CD4-positive, alpha-beta T cell treated with Interleukin-4 for 1 hour (primary cell): ENCODE data around the gene RAB29.

Experiments
- DNase-seq, 2 donors: peaks; one replicate each; pipeline ENCODE4 v3.0.0-alpha.2; 2020 to 2022

Gene RAB29

DNA sequence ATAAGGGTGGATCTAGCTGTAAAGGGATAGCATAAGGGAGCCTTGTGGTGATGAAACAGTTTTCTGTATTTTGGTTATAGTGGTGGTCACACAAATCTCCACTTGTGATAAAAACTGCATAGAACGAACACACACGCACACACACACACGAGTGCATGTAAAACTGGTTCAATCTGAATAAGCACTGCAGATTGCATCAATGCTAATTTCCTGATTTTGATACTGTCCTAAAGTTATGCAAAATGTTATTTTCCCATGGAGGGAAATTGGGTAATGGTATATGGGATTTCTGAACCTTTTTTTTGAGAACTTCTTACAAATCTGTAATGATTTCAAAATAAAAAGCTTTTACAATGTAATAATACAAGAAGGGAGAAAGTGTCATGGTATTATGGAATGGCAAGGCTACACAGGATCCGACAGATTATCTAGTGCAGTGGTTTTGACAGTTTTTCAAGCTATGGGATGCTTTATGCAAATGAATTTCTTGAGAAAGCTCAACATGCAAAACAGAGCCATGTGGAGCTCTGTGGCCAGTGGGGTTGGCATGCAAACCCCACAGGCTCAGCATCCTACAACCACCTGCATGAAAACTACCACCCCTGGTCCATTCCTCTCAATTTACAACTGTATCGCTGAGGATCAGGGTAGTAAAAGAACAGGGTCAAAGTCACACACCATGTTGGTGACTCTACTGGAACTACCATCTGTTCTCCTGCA lies 18.9 kb upstream of the RAB29 start:
- no peak for DNase-seq

DNA sequence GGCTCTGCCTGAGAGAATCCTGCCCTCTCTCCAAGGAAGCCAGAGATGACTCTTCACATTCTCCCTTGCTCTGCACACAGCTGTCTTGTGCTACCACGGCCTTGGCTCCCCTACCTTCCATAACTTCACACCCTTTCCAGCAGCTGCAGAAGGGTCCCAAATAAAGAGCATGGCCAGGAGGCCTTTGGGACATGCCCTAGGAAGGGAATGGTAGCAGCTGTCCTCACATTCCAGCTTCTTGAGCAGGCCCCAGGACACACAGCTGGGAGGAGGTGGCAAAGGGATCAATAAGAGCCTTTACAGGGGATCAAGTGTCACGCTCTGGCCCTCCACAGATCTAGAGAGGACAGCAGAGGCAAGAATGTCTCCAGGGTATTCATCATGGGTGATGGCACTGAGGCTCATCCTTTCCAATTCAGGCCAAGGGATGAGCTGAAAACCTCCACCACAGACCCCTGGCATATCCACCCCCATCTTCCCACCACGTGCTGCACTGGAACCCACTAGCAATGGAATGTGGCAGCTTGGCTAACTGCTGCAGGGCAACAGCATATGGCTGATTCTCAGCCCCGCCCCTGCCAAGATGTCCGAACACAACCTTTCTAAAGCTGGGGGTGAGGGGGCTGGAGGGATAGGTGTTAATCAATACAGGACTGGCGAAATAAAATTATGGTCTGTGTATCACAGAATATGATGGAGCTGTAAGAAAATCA lies 17.8 kb upstream of the RAB29 start:
- DNase-seq, result no peak

DNA sequence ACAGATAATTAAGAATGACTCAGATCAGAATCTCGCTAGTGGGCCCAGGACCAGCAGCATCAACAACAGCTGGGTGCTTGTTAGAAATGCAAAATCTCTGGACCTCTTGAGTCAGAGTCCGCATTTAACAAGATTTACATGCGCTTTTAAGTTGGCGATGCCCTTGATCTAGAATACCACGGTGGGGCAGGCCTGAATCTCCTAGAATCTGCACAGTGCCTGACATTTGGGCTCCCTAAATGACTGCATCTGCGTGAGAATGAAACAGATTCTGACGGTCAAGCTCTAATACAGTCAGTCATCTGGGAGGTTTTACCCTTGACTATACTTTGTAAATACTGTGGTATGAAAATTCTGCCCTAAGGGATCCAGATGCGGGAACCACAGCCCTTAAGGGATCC lies 17.2 kb upstream of the RAB29 start:
- DNase-seq, result no peak

DNA sequence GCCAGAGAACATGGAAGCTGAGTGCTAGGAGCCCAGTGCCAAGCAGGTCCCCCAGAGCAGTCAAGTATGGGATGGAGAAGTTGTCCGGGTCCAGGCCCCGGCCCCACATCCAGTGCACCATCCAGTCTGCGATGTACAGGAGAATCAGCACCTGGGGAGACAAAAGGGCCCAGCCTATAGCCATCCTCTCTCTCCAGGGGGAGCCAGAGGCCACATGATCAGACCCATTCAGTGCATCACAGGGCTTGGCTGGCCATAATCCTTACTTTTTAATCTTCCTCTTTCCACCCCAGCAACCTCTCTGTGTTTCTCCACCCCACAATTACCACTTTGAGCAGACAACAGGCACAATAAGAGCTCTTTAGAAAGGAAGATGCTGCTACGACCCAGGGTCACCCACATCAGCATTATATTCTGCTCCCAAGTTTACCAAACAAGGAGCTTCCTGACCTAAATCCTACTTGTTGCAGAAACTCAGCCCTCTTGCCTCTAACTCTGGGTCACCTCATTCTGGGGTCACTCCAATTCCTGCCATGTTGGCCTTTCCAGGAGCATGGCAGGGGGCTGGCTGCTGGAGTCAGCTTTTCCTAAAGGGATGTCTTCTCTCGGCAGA lies 16.4 kb upstream of the RAB29 start:
- DNase-seq, result peak; percentile 64 to 69

DNA sequence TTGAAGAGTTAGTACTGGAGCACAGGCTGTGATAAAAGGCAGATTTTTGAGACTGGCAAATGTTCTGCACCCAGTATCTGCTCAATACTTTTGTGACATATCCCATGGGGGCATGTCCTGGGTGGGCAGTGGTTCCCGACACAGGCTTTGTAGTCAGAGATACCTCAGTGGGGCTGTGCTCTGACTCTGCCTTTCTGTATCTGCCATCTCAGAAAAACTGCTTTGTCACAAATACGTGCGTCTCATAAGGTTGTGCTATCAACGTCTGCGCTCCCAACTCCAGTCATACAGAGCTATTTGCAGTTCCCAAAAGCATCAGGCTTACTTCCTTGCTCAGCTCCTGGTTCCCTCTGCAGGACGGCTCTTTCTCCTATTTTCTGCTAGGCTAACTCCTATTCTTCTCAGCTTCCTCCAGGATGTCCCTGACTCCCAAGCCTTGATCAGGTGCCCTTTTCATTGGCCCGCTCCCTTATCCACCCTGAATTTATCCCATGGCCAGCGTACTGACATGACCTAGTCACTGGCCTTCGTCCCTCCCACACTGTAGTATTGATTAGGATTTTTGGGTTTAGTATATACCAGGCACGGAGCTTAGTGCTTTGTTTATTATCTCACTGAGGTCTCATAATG lies 12.1 kb upstream of the RAB29 start:
- DNase-seq, result no peak

DNA sequence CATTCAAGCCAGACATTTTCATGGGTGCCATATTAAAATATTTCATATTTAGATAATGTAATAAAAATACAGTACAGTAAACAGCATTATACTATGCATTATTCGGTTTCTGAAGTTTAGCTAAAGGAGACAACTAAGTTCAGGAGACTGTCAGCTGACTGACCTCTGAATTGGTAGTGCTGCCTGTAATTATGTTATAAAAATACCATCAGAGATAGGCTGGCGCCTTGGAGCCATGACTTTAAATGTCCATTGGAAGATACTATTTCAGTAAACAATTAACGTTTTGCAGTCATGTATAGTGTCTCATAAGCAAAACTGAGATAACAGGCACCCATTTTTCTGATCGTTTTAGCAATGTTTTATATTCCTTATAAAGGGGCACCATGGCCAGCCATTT lies 11.3 kb upstream of the RAB29 start:
- no peak for DNase-seq

DNA sequence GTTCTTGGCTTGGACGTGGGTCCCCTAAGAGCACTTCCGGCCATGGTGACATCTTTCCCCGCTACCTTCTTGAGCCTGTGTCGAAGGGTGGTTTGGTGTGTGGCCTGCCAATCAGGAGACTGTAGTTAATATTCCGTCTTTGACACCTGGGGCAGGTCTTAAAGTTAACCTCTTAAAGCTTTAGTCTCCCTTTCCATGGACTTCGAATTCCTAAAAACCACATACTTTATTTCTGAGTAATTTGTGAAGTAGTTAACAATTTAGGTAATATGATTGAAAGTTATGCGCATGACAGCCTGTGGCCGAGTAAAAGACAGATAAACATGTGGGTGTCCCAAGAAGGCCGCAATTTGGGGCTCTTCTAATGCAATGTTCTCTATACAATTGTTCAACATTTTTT lies 10.2 kb upstream of the RAB29 start:
- no peak for DNase-seq

DNA sequence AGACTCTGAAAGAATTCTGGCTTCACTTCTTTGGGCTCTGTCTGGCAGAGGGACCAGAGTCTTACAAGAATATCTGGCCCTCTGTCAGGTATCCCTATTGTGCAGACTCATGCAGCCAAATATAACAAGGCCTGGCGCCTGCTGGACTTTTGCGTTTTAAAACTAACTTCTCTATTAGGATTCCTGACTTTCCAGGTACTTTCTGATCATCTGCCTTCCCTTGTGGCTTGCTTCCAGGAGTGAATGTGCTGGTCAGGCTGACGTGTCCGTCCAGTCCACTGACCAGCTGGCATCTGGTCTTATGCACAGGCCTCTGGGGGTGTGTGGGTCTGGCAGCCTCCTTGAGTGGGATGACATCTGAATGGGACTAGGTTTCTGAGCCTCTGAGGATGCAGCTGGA lies 8.6 kb upstream of the RAB29 start:
- DNase-seq, result no peak

DNA sequence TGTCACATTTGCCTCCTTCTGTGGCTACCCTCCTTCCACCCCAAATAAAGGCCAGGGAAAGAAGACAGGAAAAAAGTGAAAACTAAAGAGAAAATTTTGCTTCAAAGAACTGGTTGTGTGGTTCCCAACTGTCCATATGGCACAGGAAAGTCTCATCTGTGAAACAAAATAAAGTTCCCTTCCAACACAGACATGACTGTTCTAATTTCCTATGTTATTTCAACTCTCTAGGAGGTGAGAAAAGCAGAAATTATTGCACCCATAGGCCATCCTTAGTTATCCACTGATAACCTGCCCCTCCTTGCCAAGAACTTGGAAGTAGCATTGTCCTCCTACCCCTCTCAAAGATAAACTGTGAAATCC lies 8.1 kb upstream of the RAB29 start:
- DNase-seq, result no peak

DNA sequence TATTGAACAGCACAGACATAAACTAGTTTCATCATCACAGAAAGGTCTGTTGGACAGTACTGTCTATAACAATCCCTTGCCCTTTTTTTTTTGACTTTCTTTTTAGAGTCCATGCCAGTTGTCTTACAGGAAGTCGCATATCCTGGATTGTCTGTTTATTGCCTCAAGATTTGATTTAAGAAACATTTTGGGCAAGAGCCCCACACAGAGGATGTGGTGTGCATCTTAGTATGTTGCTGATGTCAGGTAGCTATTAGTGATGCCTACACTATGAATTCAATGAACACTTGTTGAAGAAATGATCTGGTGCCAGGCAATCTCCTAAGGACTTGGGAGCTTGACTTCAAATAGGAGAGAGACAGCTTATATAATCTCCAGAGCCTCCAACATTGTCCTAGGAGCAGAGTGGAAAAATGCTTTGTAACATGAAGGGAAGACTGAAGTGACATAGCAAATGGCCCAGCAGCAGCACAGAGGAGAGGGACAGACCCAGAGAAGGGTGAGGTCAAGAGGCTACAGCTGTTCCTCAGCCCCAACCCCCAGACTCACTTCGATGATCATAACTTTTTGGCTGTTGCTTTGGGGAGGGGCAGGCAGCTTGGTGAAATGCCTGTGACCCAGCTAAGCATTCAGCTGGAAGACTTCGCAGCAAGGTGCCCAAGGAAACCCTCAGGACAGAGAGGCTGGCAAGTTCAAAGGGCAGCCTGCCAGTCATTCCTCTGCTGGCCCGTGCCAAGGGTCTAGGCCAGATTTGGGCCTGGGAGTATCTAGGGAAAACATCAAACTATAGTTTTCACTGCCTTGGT lies 7.5 kb upstream of the RAB29 start:
- DNase-seq, result peak in 1 of 2 donors; percentile 24

DNA sequence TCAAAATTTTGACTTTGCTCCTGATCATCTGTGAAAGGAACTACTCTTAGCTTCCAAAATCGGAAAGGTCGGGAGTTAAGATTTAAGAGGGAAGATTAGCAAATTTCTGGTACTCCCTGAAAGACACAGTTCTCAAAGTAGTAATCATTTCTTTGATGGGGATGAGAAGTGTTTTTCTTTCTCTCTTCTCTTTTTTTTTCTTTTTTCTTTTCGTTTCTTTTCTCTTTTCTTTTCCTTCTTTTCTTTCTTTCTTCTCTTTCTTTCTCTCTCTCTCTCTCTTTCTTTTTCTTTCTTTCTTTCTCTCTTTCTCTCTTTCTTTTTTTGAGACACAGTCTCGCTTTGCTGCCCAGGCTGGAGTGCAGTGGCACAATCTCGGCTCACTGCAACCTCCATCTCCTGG lies 5.1 kb upstream of the RAB29 start:
- DNase-seq, result no peak

DNA sequence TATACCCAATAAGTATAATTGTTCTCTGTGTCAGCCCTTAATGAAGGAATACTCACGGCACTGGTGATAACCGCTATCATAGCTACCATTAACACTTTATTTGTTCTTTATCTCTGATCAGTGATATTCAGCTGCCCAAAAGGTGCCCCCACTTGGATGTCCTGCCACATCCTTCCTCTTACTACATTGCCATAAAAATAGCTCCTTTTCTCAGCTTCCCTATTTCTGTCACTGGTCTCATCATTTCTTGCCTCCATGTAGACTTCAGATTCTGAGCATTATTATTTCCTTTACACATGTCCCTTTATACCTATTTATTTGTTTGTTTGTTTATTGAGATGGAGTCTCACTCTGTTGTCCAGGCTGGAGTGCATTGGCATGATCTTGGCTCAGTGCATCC lies 2.7 kb upstream of the RAB29 start:
- no peak for DNase-seq

DNA sequence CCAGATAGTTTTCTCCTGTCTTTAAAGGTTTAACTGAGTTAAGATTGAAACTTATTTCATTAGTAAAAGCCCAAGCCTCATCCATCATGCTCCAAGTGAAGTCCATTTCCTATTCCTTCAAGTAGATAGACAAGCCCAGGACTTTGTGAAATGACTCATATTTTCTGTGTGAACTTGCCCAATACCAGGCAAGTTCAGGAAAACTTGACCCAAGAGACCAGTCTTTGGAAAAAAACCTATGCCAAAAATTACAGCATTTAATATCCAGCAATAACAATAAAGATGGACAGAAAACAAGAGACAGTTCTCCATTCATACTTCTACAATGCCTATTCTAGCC lies 405 bp upstream of the RAB29 start:
- no peak for DNase-seq

DNA sequence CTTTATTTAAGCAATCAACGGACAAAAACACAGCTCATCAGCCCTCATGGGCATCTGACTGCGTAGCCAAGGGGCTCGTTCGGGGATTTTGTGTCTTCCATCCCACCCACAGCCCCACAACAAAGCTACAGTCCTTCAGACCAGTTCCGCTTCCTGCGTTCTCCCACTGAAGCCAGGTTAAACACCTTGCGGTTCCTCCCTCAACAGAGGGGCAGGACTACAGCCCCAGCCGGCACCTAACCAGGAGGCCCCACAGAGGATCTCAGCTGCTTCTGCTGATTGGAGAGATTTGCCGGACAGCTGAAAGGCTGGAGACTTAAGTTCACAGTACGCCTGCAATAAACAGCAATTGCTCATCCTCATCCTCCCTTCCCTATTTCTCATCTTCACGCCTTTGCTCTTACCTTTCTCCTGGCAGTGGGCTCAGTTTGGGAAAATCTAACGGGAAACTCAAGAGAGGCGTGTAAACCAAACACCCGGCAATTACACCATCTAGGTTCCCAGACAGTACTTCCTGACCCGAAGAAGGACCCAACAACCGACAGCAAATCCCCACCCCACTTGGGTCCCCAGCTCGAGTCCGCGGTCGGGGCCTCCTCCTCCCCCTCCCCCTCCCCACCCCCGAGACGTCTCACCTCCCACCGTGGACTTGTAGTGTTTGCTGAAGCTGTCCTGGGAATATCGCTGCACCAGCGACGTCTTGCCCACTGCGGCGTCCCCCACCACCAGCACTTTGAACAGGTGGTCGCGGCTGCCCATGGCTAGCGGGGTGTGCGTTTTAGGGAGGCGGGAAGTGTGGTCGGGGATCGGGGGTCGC lies 876 bp downstream of the RAB29 start:
- peak; percentile 47 to 67 for DNase-seq

DNA sequence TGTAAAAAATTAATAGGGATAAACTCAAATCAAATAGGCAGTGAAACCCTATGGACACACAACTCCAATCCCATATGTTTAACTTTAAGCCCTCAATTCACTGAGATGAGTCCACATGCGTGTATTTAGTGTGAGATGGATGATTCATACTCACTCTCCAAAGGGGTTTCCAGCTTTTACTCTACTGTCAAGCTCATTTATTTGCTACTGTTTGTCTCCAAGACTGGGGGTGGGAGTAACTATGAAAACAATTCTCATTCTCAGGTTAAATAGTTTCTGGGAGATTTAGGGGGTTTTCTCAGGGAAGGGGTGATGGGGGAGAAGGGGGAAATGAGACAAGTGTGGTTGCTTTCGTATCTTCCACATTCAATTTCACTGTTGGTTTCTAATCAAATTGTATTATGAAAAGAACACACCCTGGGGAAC lies 2.7 kb downstream of the RAB29 start:
- peak in 1 of 2 donors; percentile 43 for DNase-seq

DNA sequence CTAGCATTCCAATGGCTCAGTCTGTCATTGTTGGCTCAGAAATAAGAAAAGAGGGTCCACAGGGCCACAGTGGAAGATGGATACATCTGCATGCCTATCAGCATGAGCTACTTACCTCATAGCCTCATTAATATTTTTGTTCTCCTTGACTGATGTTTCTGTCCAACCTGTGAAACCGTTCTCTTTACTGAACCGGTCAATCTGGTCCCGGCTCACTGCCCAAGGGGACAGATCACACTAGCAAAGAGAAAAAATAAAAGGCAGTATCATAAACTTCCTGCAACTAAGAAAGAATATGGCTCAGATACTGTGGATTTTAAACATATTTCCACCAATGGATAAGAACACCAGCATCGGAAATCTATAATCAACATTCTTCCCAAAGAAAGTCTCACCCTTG lies 4.7 kb downstream of the RAB29 start:
- no peak for DNase-seq

DNA sequence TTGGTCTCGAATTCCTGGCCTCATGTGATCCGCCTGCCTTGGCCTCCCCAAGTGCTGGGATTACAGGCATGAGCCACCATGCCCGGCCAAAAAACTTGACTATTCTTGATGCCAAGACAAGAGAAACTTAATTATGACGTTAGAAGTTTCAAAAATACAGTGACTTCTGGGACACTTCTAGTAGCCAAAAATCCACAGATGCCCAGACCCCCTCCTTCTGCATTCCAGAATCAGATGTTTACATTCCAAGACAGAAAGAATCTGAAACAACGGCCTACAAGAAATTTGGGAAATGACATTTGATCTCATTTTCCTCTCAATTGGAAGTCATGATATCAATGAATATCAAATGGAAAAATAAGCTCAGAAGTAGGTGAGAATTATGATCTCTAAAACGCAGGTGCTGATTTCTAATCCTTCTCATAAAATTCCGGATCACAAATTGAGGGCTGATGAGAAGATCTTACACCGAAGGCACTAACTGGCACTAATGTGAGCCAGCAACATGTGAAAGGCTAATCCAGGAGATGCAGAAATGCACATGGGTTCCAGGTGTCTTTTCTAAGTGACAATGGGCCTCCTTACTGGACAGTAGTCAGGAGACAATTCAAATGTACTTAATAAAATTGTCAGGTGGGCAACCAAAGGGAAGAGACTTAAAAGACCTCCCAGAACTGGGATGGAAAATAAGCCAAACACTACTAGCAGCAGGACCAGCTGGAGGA lies 5.5 kb downstream of the RAB29 start:
- DNase-seq, result no peak

DNA sequence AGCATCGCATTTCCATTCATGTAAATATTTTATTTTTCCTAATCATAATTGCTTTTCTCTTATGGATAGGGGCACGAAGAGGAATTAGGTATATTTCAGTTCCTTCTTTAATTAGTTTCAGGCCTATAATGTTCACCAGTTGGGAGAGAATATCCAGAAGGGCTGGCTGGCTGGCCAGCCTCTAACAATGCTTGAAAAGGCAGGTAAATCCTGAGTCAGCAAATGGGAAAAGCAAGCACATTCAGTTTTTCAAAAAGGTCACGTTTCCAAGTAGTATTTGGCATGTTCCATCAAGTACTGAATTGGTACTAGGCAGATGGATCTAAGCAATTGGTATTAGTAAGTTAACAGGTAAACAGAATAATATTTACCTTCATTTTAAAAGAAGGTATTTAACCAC lies 8.0 kb downstream of the RAB29 start:
- DNase-seq, result no peak

DNA sequence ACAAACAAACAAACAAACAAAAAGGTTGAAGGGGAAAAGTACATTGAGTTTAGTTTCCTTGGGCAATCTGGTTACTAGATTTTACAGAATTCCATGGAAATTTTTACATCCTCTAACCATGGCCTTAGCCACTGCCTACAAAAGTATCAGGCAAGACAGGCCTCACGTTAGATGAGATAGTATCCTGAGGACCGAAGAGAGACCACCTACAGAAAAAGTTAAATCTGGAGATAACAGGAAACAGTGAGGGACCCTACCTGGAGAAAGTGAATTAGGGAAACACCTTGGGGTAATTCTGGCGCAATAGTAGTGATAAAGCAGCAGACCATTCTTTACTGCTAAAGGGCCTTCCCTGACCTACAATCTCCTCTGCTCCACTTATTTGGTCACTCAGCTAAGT lies 8.7 kb downstream of the RAB29 start:
- no peak for DNase-seq

DNA sequence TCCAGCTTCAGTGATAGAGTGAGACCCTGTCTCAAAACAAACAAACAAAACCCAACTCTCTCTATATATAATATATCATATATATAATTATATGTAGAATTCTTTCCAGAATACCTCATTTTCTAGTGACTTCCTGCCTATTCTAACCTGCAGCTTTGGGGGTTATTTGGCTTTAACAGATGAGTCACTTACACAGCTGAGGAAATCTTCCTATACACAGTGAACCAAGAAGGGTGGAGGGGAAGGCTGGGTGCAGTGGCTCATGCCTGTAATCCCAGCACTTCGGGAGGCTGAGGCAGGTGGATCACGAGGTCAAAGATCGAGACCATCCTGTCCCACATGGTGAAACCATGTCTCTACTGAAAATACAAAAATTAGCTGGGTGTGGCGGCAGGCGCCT lies 9.2 kb downstream of the RAB29 start:
- DNase-seq, result no peak

DNA sequence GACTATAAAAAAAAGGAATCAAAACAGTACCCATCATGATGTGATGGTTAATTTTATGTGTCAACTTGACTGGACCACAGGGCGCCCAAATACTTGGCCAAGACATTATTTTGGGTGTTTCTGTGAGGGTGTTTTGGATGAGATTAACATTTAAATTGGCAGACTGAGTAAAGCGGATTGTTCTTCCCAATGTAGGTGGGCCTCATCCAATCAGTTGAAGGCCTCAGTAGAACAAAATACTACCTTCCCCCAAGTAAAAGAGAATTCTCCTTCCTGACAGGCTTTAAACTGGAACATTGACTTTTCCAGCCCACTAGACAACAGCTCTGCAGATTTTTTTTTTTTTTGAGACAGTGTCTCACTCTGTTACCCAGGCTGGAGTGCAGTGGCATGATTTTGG lies 10.7 kb downstream of the RAB29 start:
- DNase-seq, result no peak

DNA sequence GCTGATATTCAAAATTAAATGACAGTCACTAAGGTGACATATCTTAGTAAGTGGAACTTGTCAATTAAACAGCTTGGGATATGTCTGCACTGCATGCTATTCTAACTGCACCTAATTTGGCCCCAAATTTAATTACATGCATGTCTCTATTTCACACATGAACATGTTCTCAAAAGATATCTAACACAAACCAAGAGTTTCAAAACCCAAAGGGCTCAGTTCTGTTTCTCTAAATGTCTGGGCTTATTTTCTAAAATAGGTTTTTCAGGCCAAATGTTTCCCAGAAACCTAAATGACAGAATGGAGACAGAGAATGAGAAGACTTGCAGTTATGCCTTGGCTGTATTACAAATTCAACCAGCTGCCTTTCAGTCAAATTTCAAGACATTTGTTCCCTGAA lies 11.3 kb downstream of the RAB29 start:
- no peak for DNase-seq
